ENCODE measurements around the gene VN1R5. TPM values are rescaled to one million over a fixed set of nuclear protein-coding genes. Genes with fewer than 3 reads are reported as not detected.
"Not testable (repeated sequence)": the region's sequence is repeated elsewhere in the genome, so short reads cannot be mapped to it uniquely, and the experiment has no call there.

Gene VN1R5
- total RNA-seq, 2 experiments from 2014 or later = not detected

DNA sequence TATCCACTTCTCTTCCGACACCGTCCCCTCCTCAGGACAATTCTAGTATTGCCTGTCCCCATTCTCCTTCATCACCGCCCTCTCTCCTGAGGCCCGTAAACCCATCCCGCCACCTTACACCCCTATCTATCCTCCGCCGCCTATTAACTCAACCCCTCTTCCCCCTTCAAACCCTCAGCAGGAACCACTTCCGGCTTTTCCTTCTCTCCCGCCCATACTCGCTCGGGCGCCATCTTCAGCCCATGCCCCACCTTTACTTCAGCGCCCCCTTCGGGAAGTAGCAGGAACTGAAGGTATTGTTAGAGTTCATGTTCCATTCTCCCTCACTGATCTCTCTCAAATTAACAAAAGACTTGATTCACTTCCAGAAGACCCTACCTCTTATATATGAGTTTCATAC lies 31.6 kb downstream of the VN1R5 start:
- POLR2A ChIA-PET = no interaction called here
- no peak for DNase-seq
- Mint-ChIP-seq H3K4me3 (no peak overlapping the region), H3K4me1 (peaks cover 3% of the 10 kb centered on the region), H3K9me3 (peaks cover 16% of the 10 kb centered on the region), H3K27ac (no peak overlapping the region), H3K36me3 (ENCODE audit: low read depth) (no peaks in the 10 kb centered on the region), H3K27me3 (no peaks in the 10 kb centered on the region)
- CTCF ChIA-PET = no interaction called here

DNA sequence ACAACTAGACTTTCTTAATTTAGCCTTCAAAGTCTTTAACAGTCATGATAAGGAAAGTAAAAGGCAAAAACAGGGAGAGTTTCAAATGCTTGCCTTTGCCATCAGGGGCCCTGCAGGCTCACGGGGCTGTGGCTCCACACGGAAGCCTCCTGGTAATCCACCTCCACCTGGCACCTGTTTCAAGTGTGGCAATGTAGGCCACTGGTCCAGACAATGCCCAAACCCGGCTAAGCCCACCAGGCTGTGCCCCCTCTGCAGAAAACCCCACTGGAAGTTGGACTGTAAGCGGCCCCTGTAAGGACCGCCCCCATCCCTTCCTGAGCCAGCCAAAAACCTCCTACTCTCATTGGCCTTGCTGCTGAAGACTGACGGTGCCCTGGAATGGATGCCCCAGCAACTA lies 32.5 kb downstream of the VN1R5 start:
- Mint-ChIP-seq H3K27me3 (no peaks in the 10 kb centered on the region), H3K27ac (no peak overlapping the region), H3K9me3 (peaks cover 16% of the 10 kb centered on the region), H3K4me3 (no peak overlapping the region), H3K36me3 (ENCODE audit: low read depth) (no peaks in the 10 kb centered on the region), H3K4me1 (peaks cover 3% of the 10 kb centered on the region)
- POLR2A ChIA-PET = no interaction called here
- CTCF ChIA-PET = no interaction called here
- no peak for DNase-seq

DNA sequence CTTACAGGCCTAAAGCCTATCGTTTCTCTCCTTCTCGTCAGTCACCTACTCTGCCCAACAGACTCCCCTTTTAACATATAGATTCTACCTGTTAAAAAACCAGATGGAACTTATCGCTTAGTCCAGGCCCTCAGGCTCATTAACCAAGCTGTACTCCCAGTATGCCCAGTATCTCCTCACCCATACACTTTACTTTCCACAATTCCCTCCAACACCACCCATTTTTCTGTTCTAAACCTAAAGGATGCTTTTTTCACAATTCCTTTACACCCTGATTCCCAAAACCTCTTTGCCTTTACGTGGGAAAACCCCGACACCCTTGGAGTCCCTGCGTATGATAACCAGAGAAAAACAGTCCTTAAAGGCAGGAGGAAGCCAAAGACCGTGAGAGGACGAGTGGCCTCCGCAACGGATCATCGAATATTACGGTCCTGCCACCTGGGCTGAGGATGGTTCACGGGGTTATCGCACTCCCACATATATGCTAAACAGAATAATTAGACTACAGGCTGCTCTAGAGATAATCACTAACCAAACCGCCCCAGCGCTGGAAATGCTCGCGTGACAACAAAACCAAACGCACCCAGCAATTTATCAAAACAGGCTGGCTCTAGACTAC lies 33.5 kb downstream of the VN1R5 start:
- H3K4me3 Mint-ChIP-seq; CTCF ChIA-PET; H3K36me3 Mint-ChIP-seq (ENCODE audit: low read depth); DNase-seq; H3K27ac Mint-ChIP-seq; POLR2A ChIA-PET; H3K4me1 Mint-ChIP-seq; H3K27me3 Mint-ChIP-seq: not testable (repeated sequence)
- H3K9me3 Mint-ChIP-seq = peaks cover 16% of the 10 kb centered on the region

DNA sequence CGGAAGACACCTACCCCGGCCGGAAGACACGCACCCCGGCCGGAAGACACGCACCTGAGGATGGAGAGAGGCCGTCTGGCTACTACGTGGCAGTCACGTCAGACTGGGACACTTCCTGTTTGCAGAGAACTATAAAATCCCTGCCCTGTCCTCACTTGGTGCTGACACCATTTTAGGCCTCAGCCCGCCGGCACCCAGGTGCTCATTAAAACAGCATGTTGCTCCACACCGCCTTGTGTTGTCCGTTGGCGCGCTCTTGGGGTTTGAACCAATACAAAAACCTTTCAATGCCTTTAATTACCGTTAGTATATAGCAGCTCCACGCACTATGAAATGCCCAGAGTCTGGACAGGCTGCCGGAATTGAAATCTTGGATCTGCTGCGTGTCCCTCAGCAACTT lies 34.7 kb downstream of the VN1R5 start:
- no peak for DNase-seq
- Mint-ChIP-seq H3K27me3 (no peaks in the 10 kb centered on the region), H3K36me3 (ENCODE audit: low read depth) (no peaks in the 10 kb centered on the region), H3K9me3 (peaks cover 16% of the 10 kb centered on the region), H3K4me3 (no peak overlapping the region), H3K27ac (no peak overlapping the region), H3K4me1 (peaks cover 3% of the 10 kb centered on the region)
- ChIA-PET POLR2A (no interaction called here), CTCF (no interaction called here)

DNA sequence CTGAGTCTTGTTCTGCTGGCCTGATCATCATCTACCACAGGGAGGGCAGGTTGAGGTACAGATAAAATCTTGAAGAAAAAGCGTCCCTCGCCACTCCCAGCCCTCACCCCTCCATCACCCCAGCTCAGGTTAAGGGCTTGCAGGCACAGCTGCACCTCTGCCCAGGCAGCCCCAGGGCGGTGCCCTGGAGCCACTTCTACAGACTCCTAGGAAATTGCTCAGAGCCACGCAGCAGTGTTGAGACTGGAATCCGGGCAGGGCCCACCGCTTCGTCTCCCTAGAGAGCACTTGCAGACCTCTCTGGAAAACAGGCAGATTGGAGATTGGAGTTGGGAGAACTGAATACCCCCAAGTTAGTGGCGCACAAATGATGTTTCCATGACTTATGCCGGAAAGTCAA lies 35.3 kb downstream of the VN1R5 start:
- no peaks in the 10 kb centered on the region for H3K27me3 Mint-ChIP-seq
- H3K9me3 Mint-ChIP-seq = peaks cover 12% of the 10 kb centered on the region

DNA sequence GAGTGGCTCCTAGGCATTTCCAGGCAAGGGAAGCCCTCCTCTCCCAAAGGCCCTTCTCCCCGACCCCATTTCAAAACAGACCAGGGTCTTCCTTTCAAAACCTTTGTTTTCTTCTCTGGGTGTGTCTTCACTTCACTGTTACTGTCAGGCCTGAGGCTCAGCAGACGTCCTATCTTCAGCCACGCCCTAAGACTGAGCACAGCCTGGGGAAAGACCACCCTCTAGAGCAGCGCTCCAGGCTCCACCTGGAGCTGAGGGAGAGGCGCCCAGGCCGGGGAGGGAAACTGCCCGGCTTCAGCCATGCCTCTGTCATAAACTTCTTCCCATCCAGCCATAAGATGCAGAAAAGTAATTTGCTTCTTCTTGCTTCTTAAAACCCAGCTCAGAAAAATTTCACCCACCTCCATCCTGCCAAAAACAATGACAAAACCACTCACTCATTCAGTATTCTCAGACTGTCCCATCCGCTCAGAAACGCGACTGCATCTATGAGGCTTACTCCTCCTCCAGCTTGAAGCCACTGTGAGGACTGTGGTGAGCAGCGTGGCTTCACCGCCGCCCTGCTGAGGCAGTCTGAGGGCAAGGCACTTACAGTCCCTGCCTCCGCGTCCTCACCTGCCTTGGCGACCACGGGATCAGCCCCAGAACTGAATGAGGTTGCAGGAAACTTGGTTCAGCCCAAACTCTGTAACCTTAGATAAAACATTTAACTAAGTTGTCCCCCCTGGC lies 36.1 kb downstream of the VN1R5 start:
- ChIA-PET CTCF (no interaction called here), POLR2A (no interaction called here)
- Mint-ChIP-seq H3K27me3 (no peaks in the 10 kb centered on the region), H3K9me3 (peaks cover 12% of the 10 kb centered on the region), H3K4me3 (no peak overlapping the region), H3K36me3 (ENCODE audit: low read depth) (no peaks in the 10 kb centered on the region), H3K4me1 (peaks cover 3% of the 10 kb centered on the region), H3K27ac (peak overlapping the region; percentile 5)
- no peak for DNase-seq

More for the DNA sequence above, 35.3 kb downstream of the VN1R5 start:
- no peaks in the 10 kb centered on the region for H3K36me3 Mint-ChIP-seq (ENCODE audit: low read depth)
- ChIA-PET POLR2A (no interaction called here), CTCF (no interaction called here)
- peaks cover 3% of the 10 kb centered on the region for H3K4me1 Mint-ChIP-seq
- H3K27ac Mint-ChIP-seq = no peak overlapping the region
- no peak overlapping the region for H3K4me3 Mint-ChIP-seq
- no peak for DNase-seq

DNA sequence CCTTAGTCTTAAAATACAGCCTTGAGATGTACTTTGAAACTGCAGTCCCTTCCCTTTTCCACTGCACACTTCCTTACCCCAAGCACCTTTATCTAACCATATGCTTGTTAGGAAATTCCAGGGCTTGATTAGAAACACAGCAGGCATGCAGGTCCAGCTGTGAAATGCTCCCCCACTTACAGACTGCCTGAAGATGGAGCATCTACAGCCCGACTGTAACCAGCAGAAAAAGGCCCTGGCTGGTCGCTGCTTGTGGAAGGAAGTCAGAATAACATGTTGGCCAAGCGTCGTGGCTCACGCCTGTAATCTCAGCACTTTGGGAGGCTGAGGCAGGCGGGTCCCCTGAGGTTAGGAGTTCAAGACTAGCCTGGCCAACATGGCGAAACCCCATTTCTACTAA lies 37.2 kb downstream of the VN1R5 start:
- H3K9me3 Mint-ChIP-seq = peaks cover 7% of the 10 kb centered on the region
- ChIA-PET CTCF (no interaction called here), POLR2A (no interaction called here)
- H3K4me3 Mint-ChIP-seq = no peak overlapping the region
- no peaks in the 10 kb centered on the region for H3K27me3 Mint-ChIP-seq
- no peak overlapping the region for H3K27ac Mint-ChIP-seq
- H3K36me3 Mint-ChIP-seq (ENCODE audit: low read depth) = no peaks in the 10 kb centered on the region
- peaks cover 11% of the 10 kb centered on the region for H3K4me1 Mint-ChIP-seq
- DNase-seq = no peak

DNA sequence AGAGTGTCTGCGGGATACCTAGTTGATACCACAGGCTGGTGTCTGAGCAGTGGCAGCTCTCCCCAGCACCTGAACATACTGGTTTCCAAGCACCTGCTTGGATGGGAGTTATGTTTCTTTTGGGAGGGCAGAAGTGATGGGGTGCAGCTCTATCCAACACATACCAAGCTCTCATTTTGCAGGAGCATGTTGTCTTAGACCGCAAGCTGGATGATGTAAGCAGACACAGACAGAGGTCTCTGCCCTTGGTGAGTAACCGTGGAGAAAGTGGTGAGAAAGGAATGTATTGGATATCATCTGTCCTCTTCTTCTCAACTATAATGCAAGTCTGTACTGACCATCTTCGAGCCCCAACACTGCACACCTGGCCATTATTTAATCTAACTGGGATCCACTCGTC lies 38.4 kb downstream of the VN1R5 start:
- ChIA-PET CTCF (no interaction called here), POLR2A (no interaction called here)
- Mint-ChIP-seq H3K4me3 (no peak overlapping the region), H3K9me3 (no peaks in the 10 kb centered on the region), H3K27ac (no peak overlapping the region), H3K36me3 (ENCODE audit: low read depth) (no peaks in the 10 kb centered on the region), H3K27me3 (no peaks in the 10 kb centered on the region), H3K4me1 (peaks cover 11% of the 10 kb centered on the region)
- no peak for DNase-seq

DNA sequence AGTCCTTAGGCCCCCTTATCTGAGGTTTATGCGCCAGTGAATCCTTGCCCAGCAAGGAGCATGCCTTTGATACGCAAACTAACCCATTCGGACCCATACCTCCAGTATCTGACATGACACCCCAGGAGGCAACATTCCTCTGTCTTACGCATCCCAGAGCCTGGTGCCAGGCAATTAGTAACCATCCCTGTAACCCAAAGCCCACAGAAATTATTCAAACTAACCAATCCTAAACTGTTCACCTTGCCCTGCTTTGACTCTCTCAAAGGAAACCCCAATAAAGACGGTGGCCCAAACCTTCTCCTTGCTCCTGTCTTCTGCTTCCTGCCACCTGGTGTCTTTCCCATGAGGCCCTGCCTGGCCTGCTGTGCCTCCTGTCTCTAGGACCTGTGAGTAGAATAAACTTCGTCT lies 39.4 kb downstream of the VN1R5 start:
- no peak for DNase-seq
- ChIA-PET CTCF (no interaction called here), POLR2A (no interaction called here)
- H3K4me3 Mint-ChIP-seq = no peak overlapping the region
- peaks cover 11% of the 10 kb centered on the region for H3K4me1 Mint-ChIP-seq
- H3K9me3 Mint-ChIP-seq = no peaks in the 10 kb centered on the region
- H3K27ac Mint-ChIP-seq = no peak overlapping the region
- no peaks in the 10 kb centered on the region for H3K36me3 Mint-ChIP-seq (ENCODE audit: low read depth)
- no peaks in the 10 kb centered on the region for H3K27me3 Mint-ChIP-seq

DNA sequence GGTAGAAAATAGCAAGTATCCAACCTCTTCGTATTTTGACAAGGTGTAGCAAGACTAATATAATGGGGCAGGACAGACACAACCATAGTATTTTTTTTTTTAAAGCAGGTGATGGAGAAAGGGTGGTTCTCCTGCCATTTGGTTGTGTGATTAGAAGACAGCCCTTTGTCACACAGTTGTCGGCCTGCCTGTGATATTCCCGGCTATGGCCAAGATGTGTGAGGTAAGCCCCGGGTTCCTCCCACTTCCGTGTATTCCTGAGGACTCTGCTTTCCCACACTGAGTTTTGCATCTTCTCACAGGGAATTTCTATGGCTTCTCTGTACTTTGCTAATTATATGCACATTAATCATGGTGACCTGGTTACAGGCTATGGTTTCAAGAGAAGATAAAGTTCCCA lies 39.9 kb downstream of the VN1R5 start:
- DNase-seq = no peak
- Mint-ChIP-seq H3K9me3 (no peaks in the 10 kb centered on the region), H3K27ac (no peak overlapping the region), H3K27me3 (no peaks in the 10 kb centered on the region), H3K36me3 (ENCODE audit: low read depth) (no peaks in the 10 kb centered on the region), H3K4me1 (peaks cover 11% of the 10 kb centered on the region), H3K4me3 (no peak overlapping the region)
- ChIA-PET CTCF (no interaction called here), POLR2A (no interaction called here)

DNA sequence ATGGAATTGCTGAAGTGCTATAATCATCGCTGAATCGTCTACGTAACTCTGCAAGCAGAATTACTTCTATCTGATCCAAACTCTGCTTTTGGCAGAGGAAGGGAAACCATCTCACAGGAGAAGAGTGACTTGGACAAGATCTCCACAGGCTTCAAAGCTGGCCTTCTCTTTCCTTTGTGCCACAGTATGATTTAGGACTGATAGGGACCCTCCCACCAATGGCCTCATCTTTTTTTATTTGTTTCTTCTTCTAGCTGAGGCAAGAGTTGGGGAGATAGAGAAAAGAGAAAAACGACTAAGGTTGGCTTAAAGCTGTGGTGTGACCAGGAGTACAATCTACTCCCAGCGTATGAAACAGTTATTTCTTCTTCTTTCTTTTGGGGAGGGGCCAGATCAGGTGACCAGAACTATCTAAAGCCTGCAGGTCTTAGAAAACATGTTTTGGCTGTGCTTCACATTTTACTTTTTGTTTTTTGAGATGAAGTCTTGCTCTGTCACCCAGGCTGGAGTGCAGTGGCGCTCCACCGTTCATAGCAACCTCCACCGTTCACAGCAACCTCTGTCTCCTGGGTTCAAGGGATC lies 40.8 kb downstream of the VN1R5 start:
- no peak overlapping the region for H3K4me3 Mint-ChIP-seq
- H3K9me3 Mint-ChIP-seq = no peaks in the 10 kb centered on the region
- DNase-seq = no peak
- CTCF ChIA-PET = no interaction called here
- H3K4me1 Mint-ChIP-seq = peaks cover 11% of the 10 kb centered on the region
- no peak overlapping the region for H3K27ac Mint-ChIP-seq
- POLR2A ChIA-PET = no interaction called here
- no peaks in the 10 kb centered on the region for H3K36me3 Mint-ChIP-seq (ENCODE audit: low read depth)
- H3K27me3 Mint-ChIP-seq = no peaks in the 10 kb centered on the region

DNA sequence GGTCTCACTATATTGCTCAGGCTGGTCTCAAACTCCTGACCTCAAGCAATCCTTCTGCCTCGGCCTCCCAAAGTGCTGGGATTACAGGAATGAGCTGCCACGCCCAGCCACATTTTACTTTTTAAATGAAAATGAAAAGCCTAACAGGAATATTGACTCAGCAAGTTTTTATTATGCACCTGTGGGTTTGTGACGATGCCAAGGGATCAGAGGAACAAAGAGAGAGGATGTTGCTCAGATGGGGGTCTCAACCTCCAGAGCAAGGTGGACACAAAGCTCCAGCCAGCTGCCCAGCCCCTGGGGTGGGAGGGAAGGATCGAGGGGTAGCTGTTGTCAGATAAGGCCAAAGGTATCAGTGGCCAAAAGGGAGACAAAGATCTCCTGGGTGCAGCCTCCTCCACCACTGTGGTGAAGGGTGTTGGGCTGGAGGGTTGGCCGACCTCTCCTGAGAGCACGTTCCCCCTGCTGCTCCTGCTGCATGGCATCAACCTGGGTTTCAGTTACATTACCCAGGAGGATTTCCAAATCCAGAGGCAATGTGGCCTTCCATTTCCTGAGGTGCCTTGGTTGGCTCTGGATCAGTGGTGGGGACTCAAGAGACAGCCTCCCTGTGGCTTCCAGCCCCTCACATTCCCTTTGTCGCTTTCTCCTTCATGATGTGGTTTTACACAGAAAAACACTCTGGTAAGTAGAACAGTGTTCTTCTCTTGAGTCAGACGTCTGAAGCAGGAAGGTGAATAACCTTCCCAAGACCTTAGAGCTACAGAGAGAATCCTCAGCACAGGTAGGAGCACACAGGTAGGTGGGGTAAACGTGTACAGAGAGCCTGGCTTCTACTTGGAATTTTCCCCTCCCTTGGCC lies 41.6 kb downstream of the VN1R5 start:
- POLR2A ChIA-PET = no interaction called here
- Mint-ChIP-seq H3K4me3 (no peak overlapping the region), H3K9me3 (no peaks in the 10 kb centered on the region), H3K36me3 (ENCODE audit: low read depth) (no peaks in the 10 kb centered on the region), H3K4me1 (peaks cover 8% of the 10 kb centered on the region), H3K27me3 (no peaks in the 10 kb centered on the region), H3K27ac (no peak overlapping the region)
- no peak for DNase-seq
- CTCF ChIA-PET = no interaction called here

DNA sequence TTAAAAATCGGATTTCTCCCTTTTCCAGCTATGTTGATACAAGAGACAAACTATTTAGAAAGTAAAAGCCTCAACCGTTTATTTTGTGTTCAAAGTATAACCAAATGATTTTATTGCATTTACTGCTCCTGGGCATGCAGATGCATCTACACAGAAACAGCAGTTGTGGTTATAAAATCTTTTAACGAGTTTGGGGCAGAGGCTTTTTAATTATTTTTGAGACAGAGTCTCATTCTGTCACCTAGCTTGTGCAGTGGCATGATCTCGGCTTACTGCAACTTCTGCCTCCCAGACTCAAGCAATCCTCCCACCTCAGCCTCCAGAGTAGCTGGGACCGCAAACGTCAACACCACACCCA lies 42.2 kb downstream of the VN1R5 start:
- peaks cover 8% of the 10 kb centered on the region for H3K4me1 Mint-ChIP-seq
- no peaks in the 10 kb centered on the region for H3K27me3 Mint-ChIP-seq
- no peak overlapping the region for H3K4me3 Mint-ChIP-seq
- no peaks in the 10 kb centered on the region for H3K36me3 Mint-ChIP-seq (ENCODE audit: low read depth)
- ChIA-PET POLR2A (interaction anchor here (0.6 kb wide), 1 partner anchor 102 kb away, joined by 3 read pairs; no protein-coding TSS in a partner anchor), CTCF (no interaction called here)
- H3K27ac Mint-ChIP-seq = no peak overlapping the region
- no peak for DNase-seq
- H3K9me3 Mint-ChIP-seq = no peaks in the 10 kb centered on the region

Data from activated CD4-positive, alpha-beta T cell treated with anti-CD3 and anti-CD28 coated beads, Interleukin-2, amount 10 ng/mL, durations not matched to agents 7 days and 5 days (primary cell).